HG03571 (cell line): ENCODE measurements around the gene SNRK.

Experiments used
- ATAC-seq: cut with Tn5 transposase; IDR thresholded peaks from one replicate; pipeline ENCODE4 v1.9.1; 2021; ENCODE audit not compliant: unreplicated experiment

The SNRK gene

DNA sequence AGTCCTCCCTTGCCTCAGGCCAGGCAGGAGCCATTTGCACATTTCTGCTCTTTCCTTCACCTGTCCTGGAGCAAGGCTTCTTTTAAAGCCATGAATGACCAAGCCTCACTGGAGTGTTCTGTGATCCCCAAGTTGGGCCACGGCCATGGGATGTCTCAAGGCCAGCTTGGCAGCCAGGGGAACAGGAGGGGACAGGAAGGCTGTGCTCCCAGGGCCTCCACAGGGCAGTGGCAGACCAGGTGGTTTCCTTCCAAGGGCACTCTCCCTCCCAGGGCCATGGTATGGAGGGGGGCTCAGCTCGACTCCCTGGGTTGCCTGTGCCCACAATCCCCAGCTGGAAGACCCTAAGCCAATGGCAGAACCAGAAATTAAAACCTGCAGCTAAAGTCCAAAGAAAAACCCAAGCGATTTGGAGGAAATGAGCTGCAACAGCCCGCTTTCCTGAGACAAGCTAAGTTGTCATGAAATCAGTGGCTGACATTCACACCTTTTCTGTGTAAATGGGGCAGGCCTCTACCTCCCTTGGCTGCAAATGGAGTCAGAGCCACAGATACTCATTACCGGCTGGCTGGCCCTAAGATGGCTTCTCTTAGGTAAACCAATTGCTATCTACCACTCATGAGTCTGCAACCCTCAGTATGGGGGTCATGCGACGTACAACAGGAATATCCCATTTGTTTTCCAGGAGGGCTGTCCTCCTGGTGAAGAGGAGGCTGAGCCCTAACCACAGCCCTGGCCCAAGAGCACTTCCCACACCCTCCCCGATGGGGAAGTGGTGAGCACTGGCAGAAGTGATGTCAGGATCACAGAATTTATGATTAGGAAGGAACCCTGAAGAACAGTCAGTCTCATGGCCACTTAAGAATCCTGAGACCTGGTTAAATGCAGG, 83.3 kb downstream of the SNRK start:
- no peak for ATAC-seq

DNA sequence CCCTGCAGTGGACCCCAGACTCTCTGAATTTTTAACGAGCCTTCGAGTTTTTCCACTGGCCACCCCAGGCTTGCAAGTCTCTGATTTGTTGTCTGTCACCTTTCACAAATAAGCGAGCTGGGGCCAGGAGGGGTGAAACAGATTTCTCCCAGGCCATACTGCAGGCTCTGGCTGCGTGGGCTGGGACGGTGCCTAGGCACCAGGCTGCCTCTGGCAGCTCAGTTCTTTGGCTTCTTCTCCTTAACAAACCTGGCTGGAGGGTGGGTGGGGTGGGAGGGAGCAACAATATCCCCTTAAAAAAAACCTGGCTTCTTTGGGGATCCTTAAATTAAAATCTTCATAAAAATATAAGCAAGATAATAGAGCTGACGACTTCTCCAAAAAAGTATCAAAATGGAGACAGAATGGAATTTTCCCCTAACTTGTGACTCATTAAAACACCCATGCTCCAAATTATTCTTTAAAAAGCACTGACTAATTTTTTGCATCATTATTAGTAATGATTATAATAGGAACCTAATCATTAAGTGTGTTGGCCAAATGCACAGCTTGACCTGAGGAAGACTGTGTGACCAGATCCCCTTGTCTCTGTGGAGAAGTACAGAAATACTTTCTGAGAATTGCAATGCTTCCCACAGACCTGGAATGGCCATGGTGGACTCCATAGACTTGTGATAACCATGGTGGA, 84.1 kb downstream of the SNRK start:
- no peak for ATAC-seq

DNA sequence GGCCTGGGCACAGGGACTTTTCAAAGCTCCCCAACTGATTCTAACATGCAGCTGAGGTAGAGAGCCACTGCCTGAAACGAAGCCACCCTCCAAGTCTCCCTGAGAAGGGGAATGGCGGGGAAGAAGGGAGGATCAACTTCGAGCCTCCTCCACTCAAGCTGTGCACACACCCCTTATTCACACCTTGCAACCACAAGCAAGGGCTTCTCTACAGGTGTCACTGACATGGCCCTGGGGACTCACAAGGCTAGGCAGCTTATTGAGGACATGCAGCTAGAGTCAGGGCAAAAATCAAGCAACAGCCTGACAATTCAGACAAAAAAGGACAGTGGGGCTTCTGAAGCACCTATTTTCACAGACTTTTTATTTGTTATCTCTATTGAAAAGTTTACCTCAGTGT, 85.2 kb downstream of the SNRK start:
- ATAC-seq, result no peak

DNA sequence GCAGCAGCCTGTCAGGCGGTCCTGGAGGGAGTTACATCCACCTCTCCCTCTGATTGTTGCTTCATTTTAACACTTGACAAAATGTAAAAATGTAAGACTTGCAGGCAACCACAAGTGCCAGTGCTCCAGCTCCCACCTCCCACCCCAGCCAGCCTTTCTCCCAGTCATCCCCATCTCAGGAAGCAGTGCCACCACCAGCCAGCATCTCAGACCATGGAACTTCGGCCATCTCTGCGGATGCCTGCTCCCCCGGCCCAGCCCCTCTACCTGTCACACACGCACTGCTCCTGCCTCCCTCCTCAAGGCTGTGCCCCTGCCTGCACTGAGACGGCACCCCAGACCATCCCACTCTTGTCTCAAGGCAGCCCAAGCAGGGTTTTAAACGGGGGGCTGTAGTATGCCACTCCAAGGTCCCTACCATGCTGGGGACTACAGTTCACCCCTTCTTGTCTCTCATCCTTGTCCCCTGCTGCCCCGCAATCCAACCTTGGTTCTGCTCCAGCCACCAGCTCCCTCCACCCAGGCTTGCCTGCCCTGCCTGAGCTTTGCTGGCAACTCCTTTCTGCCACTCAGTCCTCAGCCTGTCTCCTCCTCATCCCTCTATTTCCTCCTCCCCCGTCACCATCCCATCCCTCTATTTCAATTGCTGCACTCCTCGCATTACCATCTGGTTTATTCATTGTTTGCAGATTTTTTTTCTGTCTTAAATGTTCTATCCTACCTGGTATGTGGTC, 85.8 kb downstream of the SNRK start:
- ATAC-seq, result no peak

DNA sequence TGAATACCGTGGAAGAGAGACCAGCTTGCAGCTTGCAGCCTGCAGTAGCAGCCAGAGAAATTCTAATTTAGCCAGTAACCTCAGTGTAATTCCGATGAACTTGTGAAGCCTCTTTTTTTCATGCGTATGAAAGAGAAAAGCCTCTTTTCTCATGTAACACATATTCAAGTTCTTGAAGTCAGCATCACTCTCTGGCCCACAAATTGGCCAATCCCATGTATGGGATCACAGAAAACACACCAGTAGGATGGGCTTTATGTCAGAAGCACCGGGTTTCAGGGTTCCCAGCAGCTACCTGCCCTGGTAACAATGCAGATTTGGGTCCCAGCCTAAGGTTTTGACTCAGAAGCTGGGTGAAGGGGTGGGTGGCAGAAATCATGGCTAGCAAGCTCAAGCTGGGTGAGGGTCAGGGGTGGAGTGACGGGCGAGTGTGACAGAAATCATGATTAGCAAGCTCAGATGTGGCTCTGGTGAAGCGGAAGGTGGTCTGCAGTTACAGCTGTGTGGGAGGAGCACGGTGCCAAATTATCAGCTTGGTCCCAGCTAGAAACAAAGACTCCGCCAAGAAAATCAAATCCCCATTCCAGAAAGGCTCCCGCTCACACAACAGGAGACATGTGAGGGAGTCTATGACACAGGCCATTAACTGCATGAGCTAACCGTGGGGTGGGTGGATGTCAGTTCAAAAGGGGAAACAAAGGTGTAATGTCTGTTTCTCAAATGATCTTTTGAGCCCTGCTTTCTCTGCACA, 86.6 kb downstream of the SNRK start:
- ATAC-seq, result no peak

DNA sequence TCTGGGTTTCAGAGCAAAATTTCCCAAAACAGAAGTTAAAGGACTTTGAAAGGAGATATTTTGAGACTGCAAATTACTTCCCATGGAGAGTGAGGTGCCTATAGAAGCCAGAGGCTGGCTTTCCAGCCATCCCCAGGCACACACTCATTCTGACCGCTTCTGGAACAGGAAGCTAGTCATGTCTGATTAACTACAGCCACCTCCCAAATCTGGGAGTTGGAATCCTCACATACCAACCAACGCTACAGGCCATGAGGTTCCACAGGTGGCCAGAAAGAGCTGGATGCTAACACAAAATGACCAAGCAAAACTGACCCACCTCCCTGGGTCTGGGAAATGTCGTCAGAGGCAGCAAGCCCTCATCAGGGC, 87.2 kb downstream of the SNRK start:
- ATAC-seq, result no peak

DNA sequence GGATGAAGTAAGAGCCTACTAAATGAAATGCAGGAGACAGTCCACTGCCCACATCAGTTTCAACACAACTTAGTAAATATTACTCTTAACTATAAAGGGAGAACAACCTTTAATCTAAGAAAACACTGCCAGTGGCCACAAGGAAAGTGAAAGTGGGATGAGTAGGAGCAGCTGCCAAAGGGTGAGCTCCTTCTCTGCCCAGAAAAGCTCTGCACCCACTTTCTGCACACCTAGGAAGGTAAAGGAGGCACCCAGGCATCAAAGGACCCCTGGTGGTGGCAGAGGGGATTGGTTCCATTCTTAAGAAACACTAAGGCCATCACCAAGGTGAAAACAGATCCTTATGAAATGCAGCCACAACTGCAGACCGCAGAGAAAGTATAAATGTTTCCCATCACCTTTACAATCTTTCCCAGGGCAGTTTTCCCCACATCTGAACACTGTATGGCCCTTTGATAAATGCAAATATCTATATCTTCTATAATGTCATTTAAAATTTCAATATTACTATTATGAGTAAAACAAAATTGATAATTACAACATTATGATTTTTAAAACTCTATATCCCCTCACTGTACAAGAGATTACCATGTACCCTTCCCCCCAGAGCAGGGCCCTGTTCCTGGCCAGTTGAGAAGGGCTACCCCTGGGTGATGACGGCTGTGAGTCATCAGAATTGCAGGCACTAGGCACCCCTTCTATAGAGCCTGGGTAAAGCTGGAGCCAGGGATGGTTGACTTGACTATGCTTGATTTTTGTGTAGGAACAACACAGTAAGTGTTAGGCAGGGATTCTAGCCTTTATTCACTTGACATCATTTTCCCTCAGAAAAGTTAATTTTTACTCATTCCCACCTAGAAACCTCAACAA, 92.0 kb downstream of the SNRK start:
- ATAC-seq, result no peak

DNA sequence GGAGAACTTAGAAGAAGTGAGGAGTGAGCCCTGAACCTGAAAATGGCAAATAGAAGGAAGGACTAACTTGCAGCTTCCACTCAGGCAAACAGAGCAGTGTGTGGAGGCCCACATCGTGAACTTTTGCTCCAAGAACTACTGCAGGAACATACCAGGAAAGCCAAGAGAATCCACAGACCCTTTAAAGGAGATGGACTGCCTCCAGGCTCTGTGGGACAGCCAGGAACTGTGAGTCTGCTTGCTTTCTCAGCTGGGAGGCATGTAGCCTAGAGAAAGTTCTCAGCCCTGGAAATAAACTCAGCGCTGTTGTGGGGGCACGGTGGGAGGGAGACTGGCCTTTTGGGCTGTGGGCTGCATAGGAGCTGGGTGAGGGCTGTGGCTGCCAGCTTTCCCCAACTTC, 93.0 kb downstream of the SNRK start:
- no peak for ATAC-seq

DNA sequence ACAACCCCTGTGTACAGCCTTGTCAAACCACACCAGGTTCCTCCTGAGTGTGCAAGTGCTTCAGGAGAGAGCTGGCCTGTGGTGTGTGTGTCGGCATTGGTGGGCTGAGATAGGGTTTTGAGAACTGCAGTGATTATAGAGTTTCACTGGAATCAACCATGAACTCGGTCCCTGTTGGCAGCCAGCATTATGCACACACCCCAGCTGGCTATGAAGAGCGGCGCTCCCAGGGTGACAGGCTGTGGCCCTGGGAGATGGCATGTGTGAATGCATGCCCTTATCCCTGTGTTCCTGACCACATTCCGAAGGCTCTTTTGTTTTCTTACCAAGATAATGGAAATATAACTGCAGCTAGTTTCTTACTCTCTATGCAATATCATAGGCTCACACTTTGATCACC, 101.8 kb downstream of the SNRK start:
- ATAC-seq, result no peak

DNA sequence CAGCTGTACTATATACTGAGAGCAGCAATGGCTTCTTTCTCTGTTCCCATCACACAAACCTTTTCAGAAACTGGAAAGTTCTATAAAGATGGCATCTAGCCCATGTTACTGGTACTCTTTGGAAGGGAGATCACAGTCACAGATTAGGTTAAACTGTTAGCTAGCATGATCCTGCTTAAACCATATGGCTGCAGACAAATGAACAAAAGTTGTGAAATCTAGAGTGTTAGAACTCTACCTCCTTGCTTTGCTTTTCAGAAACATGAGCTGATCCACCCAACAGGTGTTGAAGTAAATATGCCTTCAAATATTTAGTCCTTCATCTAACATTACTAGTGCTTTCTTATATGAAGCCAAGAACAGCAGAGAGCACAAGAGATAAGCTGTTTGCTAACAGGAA, 102.6 kb downstream of the SNRK start:
- no peak for ATAC-seq

DNA sequence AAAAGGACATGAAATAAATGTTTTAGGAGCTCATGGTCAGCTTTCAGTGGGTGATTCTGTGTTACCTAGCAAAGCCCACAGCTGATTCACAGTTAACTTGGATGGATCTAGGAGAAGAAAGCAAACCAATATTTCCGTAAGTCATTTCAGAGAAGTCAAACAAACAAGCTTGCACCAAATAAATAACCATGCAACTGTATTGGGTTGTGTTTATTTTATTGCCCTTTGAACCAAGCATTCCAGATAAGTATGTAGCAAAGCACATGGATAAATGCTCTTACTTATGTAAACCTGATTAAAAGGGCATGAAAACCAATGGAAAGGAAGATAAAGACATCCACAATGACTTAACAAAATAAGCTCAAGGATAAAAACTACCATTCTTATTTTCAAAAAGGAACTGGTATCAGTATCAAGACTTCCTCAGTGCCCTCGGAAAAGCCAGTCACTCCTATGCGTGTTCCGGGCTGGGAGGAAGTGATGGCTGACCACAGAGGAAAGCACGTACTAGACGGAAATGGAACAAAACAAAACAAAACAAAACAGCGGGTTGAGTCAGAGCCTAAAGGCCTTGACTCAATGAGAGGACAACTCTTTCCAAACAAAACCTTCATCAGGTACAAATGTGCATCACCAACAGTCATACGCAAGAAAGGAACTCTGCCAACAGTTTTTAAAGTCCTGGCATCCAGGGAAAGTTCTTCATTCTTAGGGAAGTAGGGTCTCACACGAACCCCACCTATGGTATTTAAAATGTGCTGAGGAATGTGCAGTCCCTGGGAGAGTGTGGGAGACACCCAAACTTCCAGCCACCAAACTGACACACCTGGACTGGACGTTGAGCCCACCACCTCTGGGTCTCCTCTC, 103.3 kb downstream of the SNRK start:
- no peak for ATAC-seq

DNA sequence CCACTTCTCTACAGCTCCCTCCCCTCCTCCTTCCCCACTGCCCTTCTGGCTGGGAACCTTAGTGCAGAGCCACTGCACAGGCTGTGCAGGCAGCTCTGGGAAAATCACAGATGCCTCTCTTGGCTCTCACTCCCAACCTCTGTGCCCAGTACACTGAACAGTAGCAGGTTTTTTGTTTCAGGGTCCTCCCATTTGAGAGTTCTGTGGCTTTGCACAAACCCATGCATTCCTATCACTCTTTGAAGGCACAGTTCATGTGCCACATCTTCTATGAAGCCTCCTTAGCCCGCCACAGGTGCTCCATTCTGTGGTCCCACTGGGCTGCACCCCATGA, 103.9 kb downstream of the SNRK start:
- no peak for ATAC-seq

DNA sequence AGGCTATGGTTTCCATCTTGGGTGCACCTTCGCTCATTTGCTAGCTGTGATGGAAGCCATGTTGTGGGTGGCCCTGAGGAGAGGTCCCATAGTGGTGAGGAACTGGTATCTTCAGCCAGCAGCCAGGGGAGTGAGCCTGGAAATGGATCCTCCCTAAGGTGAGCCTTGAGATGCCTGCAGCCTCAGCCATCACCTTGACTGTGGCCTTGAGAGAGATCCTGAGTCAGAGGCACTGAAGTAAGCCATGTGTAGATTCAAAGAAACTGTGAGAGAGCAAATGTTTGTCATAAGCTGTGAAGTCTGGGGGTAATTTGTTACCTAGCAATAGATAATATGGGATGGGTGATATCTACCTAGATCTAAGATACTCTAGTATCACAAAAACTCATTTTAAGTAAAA, 105.3 kb downstream of the SNRK start:
- no peak for ATAC-seq

DNA sequence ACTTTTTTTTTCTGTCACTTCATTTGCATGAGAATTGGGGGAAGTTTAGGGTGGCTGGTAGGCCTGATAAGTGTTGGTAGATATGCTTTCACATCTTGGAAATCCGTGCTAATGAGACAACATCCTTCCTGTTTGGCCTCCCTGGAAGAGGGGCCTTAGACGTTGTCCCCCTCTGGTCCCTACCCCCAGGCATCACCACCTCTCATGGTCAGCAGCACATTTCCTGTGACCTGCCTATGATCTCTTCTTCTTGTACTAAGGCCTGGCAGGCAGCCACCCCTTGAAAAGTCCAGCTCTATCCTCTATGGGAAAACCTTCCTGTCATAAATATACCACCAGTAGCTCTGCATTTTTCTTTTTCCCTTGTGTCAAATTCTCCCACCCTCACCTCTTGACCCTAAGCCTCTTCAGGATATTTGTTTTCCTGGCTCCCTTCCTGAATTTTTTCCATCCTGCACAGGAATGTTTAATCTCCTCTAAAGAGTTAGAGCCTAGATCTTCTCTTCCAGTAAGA, 107.8 kb downstream of the SNRK start:
- ATAC-seq, result no peak

DNA sequence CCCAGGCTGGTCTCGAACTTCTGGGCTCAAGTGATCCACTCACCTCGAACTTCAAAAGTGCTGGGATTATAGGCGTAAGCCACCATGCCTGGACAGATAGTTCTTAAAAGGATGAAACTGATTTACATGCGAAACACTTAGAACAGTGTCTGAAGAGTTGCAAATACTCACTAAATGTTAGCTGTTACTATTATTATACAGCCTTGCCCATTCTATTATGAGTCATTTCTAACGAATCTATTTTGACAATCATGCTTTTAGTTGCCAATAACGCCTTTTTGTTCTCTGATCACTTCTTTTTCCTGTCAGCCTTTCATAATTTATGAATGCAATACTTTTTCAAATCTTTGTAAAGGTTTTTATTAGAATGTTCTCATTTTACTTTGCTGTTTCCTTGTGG, 112.7 kb downstream of the SNRK start:
- no peak for ATAC-seq

DNA sequence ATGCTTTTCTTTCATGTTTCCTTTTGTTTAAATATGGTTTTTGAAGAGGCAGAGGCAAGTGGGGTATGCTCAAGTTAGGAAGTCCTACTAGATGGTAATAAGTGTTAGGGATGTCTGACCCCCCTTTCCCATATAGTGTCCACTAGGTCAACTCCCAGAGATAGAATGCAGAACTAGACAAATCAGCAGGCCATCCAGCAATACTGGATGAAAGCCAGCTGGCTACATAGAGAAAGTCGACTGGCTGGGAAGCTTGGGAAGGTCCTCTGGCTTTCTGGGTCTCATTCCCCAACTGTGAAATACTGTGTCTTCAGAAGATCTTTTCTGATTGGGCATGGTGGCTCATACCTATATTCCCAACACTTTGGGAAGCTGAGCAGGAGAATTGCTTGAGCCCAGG, 113.8 kb downstream of the SNRK start:
- no peak for ATAC-seq
